Ureter (tissue), 1 donor: ENCODE results near the gene GLS. TPM values are rescaled to one million over a fixed set of nuclear protein-coding genes. Genes with fewer than 3 reads are reported as not detected.

ENCODE experiments used
- DNase-seq: peaks from one replicate; pipeline ENCODE4 v3.0.0-alpha.2; 2020; ENCODE audit warnings: low spot score
- total RNA-seq: library from RNA; stranded (reverse); gene quantifications from one replicate; pipeline ENCODE4 v1.2.4, GENCODE V29; 2023
- donor health status: DM: yes; HTN: yes; CAD: no.

The GLS gene
- total RNA-seq, 1 donor from 2014 or later, result 105 TPM

- no peak for DNase-seq
Observed at GRCh38 chr2:190970160-190970559, 89.5 kb downstream of the GLS start.

GRCh38 chr2:190970873-190971506 is 90.4 kb downstream of the GLS start:
- no peak for DNase-seq

GRCh38 chr2:190972213-190972612 is 91.6 kb downstream of the GLS start:
- DNase-seq, result no peak

GRCh38 chr2:190972846-190973245 is 92.2 kb downstream of the GLS start:
- no peak for DNase-seq

GRCh38 chr2:190973262-190973661 is 92.6 kb downstream of the GLS start:
- DNase-seq, result no peak

- DNase-seq, result no peak
Observed at GRCh38 chr2:190973726-190974628, 93.4 kb downstream of the GLS start.

GRCh38 chr2:190974629-190975361 is 94.2 kb downstream of the GLS start:
- no peak for DNase-seq

- no peak for DNase-seq
Observed at GRCh38 chr2:190976521-190976920, 95.9 kb downstream of the GLS start.

- DNase-seq, result no peak
Observed at GRCh38 chr2:190977505-190977904, 96.9 kb downstream of the GLS start.

- no peak for DNase-seq
Observed at GRCh38 chr2:190978389-190979053, 97.9 kb downstream of the GLS start.

- DNase-seq, result peak; percentile 85
Observed at GRCh38 chr2:190979906-190980629, 99.4 kb downstream of the GLS start.

GRCh38 chr2:190980630-190981209 is 100.1 kb downstream of the GLS start:
- no peak for DNase-seq

- DNase-seq, result no peak
Observed at GRCh38 chr2:190981333-190981732, 100.7 kb downstream of the GLS start.

- no peak for DNase-seq
Observed at GRCh38 chr2:190981733-190982132, 101.1 kb downstream of the GLS start.

GRCh38 chr2:190982262-190983034 is 101.8 kb downstream of the GLS start:
- no peak for DNase-seq

- DNase-seq, result no peak
Observed at GRCh38 chr2:190984595-190984994, 104.0 kb downstream of the GLS start.

GRCh38 chr2:190986221-190986953 is 105.8 kb downstream of the GLS start:
- DNase-seq, result no peak

- no peak for DNase-seq
Observed at GRCh38 chr2:190987116-190987515, 106.5 kb downstream of the GLS start.

GRCh38 chr2:190987938-190988337 is 107.3 kb downstream of the GLS start:
- DNase-seq, result no peak
